HUDEP-2 (cell line): Measurements from ENCODE around the gene XYLT1.
"Not testable (repeated sequence)": the region's sequence is repeated elsewhere in the genome, so short reads cannot be mapped to it uniquely, and the experiment has no call there.

Experiments
- DNase-seq, 76 experiments: peaks; one replicate each; lab custom pipeline; 2025; ENCODE audit not compliant: unreplicated experiment in 76 of 76; lab: John Stamatoyannopoulos, UW

The XYLT1 gene

DNA sequence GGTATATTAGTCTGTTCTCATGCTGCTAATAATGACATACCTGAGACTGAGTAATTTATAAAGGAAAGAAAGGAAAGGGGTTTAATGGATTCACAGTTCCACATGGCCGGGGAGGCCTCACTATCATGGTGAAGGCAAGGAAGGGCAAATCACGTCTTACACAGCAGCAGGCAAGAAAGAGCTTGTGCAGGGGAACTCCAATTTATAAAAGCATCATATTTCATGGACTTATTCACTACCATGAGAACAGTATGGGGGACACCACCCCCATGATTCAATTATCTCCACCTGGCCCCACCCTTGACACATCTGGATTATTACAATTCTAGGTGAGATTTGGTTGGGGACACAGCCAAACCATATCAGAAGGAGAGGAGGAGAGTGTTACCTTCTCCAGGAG, 17.7 kb upstream of the XYLT1 start:
- DNase-seq: no peak

DNA sequence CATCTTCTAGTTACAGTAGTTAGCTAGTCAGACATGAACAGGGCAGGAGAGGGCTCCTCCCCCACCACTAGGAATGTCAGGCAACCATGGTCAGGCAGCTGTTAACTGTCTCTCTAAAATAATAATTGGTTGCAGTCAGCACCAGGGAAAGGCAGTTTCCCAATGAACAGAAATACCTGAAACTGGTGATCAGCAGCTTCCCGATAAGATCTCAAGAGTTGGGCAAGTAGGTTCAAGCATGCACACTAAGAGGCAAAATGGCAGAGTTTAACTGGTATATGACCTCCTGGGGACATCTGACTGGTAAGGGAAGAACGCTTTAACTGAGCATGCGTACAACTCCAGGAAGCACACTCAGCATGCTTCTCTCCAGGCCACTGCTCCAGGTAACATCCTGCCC, 12.6 kb upstream of the XYLT1 start:
- DNase-seq: no peak

DNA sequence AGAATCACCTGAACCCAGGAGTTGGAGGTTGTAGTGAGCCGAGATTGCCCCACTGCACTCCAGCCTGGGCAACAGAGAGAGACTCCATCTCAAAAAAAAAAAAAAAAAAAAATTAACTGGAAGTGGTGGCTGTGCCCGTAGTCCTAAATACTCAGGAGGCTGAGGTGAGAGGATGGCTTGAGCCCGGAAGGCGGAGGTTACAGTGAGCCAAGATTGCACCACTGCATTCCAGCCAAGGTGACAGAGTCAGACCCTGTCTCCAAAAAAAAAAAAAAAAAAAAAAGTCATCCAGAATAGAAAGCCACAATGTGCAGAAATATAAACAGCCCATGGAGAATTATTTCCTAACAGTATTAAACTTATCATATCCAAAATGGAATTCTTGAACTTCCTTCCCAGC, 11.6 kb upstream of the XYLT1 start:
- DNase-seq: not testable (repeated sequence)

DNA sequence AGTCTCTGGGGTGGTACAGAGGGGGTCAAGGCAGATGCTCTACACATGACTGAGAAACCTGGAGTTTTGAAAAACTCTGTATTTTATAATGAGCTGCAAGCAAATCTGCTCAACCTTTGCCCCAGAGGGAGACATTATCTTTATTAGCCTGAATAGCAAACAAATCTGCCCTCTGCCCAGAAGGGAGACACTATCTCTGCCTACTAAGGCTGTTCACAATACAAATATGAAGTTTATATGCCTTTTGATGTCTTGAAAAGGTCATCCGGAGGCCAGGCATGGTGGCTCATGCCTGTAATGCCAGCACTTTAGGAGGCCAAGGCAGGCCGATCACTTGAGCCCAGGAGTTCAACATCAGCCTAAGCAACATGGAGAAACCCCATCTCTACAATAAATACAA, 11.0 kb upstream of the XYLT1 start:
- DNase-seq: no peak

DNA sequence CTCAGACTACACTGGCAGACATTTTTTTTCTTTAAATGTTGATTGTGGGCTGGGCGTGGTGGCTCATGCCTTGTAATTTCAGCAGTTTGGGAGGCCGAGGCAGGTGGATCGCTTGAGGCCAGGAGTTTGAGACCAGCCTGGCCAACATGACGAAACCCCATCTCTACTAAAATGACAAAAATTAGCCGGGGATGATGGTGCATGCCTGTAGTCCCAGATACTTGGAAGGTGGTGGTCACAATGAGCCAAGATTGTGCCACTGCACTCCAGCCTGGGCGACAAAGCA, 6.4 kb upstream of the XYLT1 start:
- not testable (repeated sequence) for DNase-seq

DNA sequence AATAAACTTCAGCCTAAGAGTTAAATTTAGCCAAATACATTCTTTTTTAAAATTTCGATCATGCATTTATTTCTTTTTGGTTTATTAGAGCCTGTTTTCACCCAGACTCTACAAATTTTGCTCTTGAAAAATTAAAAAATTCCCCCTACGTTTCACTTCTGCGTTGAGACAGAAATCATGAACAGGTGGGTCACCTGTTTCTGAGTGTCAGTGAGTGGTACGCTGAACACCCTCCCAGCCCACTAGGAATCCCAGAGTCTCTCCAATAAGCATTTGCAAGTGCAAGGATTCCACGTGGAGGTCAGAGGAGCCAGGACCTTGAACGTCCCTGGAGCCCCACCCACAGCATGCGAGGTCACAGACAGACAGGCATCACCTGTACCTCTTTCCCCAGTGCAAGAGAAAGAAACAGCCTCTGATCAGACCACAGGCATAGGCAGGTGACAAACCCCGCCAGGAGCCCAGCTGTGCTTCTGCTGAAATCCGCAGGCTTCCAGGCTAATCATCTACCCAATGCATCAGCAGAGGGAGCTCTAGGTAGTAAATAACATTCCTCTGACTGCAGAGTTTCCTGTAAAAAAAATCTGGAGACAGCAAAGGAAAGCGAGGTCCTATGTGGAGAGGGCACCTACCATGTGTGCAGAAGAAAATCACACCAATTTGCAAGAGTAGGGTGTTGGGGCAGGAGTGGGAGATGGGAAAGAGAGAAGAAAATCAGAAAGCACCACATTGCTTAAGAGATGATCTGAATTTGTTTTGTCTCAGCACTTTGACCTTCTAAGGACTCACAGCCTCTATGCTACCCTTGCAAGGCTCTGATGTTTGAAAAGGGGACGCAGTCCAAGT, 5.9 kb upstream of the XYLT1 start:
- peak in 2 of 76 experiments; percentile 8 to 23 for DNase-seq

DNA sequence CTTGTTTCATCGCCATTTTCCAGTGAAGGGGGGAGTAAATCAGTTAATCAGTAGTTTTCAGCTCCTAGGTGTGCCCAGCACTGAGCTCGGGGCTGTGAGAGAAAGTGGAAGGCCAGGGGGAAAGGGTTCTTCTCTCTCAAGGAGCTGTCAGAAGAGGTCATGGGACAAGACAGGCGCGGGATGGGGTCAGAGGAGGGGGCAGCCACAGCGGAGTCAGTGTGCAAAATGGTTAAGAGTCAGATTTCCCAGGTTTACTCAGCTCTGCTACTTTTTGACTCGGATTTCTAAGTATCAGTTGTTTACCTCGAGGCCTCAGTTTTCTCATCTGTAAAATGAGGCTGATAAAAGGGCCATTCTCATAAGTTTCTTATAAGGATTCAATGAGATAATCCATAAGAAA, 4.3 kb upstream of the XYLT1 start:
- DNase-seq: no peak

DNA sequence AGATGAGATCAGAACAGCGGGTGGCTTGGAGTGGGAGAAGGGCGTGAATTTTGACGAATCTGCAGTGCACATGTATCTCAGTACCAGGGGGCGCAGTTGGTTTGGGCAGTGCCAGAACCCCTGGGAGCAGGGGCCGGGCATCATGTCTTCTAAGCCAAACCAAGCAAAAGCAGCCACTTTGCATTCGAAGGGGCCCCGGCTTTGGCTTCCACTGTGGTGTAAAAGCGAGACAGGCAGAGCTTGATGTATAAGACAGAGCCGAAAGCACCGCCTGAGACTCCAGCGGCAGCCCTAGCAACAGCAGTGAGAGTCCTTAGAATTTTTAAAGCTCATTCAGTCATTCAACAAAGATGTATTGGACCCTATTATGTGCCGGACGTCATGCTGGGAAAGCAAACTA, 3.8 kb upstream of the XYLT1 start:
- DNase-seq: no peak

DNA sequence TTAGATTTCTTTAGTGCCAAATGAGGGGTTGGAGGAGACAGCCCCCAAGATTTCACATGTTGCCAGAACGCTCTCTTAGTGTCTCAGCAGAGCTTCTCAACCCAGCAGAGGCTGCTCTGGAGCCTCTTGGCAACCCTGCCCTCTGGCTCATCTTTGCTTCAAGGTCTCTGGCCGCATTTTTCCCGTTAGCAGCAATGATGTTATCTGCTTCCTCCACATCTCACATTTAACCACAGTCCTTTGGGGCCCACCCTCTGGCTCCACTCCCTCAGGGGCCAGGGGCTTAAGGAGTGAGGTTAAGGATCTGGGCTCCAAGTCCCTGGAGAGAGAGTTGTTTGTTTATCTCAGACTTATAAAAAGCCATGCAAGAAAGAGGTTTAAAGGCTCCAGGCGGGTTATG, 3.3 kb upstream of the XYLT1 start:
- no peak for DNase-seq

DNA sequence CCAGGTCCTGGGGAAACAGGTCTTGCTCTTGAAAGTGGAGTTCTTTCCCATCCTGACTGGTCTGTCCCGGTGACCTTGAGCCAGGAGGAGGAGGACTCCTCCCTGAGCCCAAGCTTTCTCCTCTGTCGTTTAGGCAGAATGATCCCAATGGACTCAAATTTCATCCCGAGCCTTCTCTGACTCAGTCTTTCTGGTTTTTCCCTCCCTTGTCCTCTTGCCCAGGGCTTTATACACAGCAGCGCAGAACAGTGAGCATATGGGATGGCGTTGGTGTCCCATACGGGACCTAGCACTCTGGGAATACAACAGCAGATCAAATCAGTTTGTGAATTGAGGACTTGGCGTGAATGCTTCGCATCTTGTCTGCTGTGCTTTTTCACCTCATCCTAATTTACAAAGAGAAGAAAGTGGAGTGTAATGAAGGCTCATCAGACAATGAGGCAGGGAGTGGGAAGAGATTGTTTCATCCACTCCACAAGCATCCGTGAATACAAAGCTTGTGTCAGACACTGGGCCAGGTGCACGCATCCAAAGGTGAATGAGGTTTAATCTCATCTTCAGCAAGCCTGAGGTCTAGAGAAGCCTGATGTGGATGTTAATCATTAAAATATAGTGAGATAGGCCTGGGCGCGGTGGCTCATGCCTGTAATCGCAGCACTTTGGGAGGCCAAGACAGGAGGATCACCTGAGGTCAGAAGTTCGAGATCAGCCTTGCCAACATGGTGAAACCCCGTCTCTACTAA, 1.1 kb upstream of the XYLT1 start:
- DNase-seq: no peak

DNA sequence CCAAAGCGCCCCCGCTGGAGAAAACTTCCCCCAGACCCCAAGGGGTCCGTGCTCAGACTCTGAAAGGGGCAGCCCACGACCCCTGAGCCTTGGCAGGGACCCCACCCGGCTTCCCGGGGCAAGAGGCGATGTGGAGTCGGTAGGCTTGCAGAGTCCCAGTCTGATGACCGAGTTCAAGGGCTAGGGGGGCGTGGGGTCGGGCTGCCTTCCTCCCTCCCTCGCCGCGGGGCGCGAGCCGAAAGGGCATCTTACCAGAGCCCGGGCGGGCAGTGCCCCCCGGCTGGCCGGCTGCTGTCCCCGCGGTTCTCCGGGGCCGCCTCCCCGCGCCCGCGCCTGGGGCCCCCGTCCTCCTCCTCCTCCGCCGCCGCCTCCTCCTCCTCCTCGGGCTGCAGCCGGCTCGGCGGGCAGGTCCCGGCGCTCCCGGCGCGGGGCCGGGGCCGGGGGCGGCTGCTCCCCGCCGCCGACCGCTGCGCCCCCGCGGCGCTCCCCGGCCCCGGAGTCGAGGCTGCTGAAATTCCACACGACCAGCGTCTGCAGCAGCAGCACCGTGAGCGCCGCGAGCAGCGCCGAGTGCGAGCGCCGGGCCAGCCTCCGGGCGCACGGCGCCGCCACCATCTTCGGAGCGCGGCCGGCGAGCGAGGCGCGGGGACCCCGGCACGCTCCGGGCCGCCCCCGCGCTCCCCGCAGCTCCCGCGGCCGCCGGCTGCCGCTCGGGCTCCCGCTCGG, 415 bp downstream of the XYLT1 start:
- DNase-seq: no peak

DNA sequence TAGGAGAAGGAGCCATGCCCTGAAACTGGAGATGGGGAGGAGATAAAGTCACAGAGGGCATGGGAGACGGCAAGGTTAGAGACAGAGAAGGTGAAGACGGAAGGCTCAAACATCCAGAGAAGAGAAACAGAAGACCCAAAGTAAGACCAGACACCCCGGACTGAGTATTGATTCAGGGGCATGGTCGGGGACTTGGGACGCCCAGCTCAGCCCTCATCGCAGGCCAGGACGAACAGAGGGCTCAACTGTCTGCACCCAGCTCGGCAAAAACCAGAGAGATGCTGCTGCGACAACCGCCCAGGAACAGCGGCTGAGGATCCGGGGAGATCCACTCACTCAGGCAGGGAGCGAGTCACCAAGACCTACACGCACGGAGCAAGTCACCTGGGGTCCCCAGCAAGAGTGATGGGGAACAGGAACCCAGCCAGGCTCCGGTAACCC, 999 bp downstream of the XYLT1 start:
- no peak for DNase-seq

DNA sequence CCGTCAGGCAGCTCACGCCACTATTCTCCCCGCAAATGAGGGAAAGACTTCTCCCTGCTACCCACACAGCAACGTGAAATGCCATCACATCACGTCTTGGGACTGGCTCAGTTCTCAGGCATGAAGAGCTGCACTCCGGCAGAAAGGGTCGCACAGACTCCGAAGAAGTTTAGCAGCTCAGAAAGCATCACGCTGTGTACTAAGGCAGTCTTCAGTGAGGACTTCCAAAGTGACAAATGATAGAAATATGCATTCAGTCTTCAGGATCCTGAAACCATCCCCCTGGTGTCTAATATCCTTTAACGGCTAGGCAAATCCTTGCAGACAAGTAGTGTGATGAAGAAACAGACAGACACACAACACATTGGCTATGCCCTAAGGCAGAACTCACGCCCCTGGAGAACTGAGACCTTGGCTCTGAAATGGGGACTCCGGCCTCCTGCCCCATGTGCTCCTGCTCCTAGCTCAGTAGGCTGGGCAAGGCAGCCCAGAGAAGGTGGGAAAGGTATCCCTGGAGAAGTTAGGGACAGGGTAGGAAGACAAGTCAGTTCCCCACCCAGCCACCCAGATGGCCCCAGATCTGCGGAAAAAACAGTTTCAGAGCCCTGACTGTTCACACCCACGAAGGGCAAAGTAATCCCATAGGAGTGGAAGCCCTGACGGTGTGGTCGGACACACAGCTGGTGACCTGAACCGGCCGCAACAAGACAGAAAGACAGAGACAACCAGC, 1.6 kb downstream of the XYLT1 start:
- no peak for DNase-seq

DNA sequence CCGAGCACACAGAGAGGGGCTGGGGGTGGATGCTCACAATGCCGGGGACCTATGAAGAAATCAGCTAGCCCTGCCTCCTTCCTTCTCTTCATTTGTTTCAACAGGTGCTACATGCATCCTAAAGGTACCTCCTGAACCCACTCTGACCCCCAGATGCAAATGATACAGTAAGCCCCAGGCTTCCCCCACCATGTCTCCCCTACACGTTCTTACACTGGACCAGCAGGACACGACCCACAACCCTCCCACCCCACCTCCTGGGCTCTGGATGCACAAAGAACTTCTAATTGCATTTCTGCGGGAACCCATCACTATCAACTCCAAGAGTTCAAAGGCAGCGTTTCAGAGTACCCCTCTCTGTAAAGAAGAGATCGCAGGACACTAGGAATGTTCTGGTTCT, 2.1 kb downstream of the XYLT1 start:
- DNase-seq: no peak

DNA sequence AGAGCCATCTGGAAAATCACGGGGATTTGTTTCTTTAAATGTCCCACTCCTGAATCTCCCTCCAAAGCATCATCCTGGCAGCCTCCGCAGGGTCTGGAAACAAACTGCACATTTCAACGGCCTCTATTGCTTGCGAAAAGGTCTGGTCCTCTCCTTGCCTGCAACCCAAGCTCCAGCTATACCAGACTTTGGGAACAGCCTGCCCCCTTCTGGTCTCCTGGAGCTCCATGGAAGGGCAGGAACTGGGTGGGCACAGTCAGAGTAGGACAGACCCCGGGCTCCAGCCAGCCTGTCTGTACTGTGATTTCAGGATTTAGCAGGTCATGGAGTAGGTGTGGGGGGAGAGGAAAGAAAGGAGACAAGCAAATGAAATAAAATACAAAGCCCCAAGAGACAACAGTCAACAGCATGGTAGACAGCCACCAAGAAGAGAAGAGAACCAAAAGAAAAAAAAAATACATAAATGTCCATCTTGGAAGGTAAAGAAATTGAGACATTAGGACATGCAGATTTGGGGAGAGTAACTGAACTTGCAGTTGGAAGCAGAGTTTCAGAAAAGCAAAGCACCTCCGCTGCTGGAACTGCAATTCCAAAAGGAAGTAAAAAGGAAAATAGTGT, 2.7 kb downstream of the XYLT1 start:
- DNase-seq: no peak

DNA sequence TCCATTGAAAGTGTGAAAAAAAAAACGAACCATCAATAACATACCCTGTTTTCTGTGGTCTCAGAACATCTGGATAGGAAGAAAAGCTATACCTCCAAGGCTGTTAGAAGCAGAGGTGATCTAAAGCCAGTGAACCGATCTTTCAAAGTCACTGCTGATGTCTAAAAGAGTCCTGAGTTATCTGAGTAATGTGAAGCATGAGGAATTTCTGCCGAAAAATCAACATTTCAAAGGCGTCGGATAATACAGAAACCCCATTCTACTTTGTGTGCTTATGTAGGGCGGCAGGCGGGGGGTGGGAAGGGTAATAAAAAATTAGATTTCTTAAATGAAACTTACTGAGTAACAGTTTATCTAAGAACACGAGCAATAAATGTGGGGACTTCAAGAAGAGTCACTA, 3.9 kb downstream of the XYLT1 start:
- DNase-seq: no peak

DNA sequence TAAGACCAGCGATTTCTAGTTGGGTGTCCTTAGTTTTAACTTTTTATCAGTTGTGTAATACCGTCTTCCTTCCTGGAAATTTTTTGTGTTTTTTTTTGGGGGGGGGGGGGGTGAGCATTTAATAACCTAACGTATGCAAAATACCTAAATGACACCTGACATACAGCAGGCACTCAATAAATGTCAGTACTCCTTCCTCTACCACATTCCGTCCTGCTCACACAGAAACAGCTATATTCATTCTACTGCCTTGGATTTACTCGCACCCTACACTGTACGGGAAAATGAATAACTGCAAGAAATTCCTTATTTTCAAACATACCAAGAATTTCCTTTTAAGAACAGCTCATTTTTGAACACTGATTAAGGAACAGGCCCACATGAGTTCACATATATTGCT, 5.3 kb downstream of the XYLT1 start:
- DNase-seq: no peak

DNA sequence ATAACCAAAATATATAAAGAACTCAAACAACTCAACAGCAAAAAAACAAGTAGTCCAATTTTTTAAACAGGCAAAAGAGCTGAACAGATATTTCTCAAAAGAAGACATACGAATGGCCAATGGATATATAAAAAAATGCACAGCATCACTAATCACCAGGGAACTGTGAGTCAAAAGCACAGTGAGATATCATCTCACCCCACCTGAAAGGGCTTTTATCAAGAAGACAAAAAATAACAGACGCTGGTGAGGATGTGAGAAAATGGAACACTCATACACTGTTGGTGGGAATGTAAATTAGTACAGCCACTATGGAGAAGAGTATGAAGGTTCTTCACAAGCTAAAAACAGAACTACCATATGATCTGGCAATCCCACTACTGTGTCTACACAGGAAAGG, 7.4 kb downstream of the XYLT1 start:
- DNase-seq: no peak

DNA sequence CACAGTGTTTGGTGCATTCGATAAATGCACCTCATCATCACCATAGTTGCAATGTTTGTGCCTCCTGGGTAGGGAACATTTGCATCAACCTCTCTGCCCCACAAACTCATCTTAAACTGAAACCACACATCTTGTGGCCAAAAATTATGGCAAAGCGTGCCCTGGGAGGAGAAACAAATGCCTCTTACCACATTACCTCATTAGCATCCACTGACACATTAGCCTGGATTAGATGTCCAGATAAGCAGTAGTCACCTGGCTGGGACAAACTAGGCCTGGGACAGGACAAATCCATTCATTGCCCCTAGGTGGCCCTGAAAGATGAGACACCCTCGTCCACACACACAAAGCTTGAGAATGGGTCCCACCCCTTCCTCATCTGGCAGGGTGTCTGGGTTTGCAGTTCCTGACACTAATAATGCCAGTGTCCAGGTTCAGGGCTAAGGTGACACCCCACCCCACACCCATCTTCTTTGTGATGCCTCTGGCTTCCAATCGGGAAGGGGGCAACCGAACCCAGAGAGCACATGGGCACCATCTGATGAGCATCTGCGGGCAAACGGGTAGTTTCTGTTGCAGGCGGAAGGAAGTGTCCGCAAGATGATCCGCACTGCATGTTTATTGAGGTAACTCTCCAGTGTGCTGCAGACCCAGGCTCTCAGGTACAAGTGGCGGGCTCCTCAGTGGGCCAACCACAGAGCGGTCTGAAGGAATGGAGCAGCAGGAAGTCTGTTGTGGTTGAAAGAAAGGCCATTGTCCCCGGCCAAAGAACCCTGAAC, 8.6 kb downstream of the XYLT1 start:
- DNase-seq: no peak

DNA sequence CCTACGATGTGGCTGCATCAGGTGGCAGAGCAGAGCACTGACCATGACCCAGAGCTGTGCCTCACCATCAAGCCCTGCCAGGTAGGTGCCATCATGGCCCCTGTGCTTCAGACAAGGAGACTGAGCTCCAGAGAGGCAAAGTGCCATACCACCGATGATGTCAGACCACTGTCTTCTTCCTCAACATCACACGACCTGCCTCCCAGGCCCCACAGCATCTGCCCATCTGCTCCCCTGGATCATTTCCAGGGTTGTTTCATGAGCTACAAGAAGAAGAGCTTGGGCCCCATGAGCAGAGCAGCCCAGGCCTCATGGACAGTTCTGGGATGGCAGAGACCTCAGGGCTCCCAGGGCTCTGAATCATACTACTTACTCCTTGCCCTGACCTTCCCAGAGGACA, 9.9 kb downstream of the XYLT1 start:
- DNase-seq: no peak
